Measurements from ENCODE around the gene BCR.
A peak's percentile ranks its signal among the peaks of the same experiment; 100 is the strongest.

BCR gene

DNA sequence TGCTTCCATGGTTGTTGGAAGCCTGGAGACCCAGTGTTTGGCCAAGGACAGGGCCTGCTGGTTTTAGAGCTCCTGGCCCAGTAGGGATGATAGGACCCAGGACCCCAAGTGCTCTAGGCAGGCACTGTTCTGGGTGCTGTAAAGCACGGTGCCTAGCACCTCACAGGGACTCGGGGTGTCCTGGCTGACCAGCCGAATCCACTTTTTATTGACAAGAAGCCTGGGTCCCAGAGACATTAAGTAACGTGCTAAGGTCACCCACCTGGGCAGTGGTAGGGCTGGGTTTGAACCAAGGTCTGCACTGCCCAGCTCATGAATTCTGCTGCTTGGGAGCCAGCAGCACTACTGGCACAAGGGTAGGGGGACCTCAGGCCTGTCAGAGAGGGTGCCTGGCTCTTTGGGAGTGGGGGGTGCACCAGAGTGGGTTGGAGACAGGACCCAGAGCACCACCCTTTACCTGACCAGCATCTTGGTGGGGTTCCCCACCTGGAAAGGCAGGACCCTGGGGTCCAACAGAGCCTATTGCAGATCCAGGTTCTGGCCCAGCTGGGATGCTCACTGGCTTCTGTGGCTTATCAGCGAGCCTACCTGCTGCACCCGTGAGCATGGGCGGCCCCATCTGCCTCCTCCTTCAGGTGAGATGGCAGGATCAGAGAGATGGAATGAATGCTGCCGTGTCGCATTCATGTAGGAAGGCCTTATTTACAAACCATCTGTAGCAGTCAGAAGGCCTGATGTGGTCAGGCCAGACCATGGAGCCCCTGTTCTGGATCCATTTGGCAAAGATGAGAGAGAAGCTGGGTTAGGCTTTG is 52.0 kb downstream of the BCR start:
- DNase-seq (ENCODE audit: low spot score): no peak

DNA sequence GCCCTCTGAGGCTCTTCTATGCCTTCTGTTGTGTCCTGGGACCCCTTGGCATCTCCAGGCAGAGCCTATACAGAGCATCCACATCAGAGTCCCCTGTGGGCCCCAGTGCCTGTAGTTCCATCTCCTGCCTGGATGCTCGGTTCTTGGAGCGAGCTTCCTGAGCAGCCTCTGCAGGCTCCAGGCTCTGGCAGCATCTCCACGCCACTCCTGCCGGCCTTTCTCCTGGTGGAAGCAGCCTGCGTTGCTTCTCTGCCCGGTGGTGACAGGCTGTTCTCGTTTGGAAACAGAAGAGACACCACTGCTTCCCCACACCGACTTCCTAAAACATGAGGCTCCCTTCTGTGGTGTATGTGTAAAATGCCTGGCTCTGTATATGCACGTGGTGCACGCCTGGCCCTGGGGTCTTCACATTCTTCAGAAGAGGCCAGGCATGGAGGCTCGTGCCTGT is 52.8 kb downstream of the BCR start:
- DNase-seq (ENCODE audit: low spot score): no peak

DNA sequence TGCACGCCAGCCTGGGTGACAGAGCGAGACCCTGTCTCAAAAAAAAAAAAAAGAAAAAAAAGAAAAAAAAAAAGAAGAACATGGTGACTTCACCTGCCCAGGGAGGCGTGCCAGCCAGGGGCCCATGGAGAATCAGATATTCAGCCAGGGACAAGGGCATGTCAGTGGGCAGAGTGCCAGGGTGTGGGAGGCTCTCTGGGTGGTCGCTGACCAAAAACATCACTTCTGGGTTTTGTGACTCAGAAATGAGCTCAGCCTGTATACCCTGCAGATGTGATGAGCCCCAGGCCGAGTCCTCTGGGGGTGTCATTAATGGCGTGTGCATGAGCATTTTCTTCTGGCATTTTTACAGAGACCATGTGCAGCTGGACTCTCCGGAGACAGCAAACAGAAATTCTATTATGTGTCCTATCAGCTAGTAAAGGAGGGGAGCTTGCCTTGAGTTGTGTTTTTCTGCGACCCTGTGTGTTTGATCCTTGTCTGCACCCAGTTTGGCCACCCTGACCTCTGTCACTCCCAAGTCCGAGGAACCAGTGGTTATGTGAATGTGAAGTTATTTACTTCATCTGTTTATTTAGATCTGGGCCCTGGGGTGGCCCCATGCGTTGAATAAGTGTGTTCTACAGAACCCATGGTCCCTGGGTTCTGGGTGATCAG is 53.6 kb downstream of the BCR start:
- no peak for DNase-seq (ENCODE audit: low spot score)

DNA sequence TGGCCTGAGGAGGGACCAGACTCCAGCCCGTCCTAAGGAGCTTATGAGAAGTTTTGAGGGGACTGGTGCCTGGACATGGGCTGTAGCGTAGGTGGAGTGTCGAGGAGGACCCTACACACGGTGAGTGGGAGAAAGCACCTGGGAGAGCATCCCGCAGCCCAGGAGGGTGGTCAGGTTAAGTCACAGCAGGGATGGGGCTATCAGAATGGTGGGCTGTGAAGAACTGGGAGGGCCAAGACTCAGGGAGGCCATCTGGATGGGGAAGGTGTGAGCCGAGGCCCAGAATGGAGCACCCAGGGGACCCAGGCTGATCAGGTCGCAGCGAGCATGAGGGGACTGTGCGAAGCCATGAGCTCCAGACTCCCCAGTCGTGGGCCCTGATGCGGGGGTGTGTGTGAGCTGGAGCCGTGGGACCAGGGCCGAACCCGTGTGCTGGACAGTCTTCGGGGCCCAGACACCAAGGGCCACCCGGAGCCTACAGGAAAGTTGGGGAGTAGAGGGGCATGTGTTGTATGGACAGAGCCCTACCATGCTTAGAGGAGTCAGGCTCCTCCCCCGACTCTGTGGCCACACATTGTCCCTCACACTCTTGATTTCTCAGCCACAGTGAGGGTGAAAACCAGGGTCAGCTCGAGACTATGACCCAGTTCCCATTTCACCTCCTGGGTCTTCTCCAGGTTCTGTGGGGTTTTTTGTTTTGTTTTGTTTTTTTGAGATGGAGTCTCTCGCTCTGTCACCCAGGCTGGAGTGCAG is 54.3 kb downstream of the BCR start:
- no peak for DNase-seq (ENCODE audit: low spot score)

DNA sequence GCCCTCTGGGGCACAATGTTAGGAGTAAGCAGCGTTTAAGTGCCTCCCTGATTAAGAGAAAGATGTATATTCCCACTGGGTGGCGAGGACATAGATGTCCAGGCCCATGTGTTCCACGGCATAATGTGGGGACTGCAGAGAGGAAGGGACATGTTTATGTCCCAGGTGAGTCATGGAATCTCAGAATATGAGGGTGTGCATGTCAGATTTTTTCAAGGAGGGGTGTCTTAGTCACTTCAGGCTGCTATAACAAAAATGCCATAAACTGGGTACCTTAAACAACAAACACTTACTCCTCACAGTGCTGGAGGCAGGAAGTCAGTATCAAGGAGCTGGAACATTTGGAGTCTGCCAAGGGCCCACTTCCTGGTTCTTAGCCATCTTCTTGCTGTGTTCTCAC is 55.1 kb downstream of the BCR start:
- DNase-seq (ENCODE audit: low spot score): peak; percentile 7

DNA sequence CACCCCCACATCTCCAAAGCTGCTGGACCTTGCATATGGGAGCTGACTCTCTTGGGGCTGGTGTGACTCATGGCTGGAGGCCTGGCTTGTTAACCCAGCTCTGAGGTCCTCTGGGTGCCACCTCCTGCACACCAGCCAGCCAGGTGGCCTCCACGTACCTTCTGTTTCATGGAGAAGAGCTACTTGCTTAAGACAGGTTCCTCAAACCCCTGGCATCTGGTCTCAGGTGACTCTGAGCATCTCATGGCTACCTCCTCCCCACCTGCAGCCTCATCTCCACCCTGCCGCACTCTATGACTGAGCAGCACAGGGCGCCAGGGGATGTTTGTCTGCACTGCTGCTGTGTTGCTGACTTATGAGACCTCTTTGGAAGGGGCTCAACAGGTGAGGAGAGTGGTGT is 55.7 kb downstream of the BCR start:
- DNase-seq (ENCODE audit: low spot score): no peak

DNA sequence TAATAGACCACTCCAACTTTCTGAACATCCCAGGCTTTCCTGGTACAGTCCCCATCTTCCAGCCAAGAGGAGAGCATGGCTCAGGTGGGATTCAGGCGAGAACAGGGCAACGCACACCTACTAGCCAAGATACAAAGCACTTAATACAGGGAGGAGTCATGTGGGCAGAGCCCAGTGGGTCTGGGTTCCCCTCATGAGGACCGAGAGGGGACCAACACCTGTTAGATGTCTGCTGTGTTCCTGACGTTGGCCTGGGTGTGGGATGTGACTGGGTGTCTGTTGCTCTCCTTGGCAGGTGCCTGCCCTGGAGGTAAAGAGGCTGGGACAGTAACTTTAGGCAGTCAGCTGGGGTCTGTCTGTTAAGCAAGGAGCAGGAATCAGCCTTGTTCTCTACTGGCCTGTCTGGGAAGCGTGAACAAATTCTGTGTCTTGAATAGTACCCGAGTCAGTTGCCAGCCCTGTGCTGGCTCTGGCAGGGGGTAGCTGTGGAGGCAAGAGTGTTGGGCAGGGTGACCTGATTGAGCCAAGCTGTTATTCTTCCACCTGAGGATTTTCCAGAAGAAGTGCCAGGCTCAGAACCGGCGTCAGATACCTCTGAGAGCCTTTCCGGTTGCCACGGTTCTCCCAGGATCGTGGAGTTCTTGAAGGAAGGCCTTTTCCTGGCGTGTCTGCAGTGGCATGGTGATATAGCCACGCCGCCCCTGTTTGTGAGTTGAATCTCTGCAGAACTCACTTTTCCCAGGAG is 56.3 kb downstream of the BCR start:
- DNase-seq (ENCODE audit: low spot score): no peak

DNA sequence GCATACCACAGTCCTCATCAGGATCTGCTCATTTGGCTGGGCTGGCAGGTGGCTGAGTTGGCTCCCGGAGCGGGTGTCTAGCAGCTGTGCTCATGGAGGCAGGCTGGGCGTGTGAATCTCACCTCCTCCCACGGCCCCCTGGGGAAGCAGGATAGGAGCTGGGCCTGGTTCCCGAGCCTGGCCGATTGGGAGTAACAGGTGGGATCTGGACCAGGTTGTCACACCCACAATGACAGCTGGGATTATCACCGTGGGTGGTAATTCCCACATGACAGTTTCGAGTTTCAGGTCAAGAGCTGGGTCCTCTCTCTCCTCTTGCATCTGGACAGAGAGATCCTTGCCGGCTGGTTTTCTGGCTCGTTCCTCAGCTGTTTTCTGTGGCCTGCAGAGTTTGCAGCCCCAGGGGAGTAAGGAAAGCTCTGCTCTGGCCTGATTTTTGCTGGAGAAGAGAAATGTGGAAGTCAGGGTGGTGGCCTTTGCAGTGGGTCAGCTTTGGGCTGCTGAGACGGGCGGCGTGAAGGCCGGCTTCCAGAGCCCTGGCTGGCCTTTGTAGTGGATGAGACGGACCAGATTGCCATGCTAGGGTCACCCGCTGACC is 57.0 kb downstream of the BCR start:
- no peak for DNase-seq (ENCODE audit: low spot score)

DNA sequence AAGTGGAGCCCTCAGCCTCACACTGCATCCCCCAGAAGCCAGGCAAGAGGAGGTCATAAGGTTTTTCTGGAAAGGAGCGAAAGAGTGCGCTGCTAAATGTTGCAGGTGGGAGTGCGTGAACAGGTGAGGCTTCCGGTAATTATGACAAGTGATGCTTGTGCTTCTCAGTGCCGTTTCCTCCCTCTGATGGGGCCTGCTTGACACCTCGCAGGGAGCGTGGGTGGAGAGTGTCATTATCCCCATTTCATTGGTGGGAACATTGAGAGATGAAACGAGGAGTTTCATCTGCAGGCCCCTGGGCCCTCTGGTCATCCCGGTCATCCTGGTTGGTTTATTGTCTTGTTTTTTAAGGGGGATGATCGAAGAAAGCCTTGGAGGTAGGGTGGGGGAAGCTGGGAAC is 57.5 kb downstream of the BCR start:
- no peak for DNase-seq (ENCODE audit: low spot score)

DNA sequence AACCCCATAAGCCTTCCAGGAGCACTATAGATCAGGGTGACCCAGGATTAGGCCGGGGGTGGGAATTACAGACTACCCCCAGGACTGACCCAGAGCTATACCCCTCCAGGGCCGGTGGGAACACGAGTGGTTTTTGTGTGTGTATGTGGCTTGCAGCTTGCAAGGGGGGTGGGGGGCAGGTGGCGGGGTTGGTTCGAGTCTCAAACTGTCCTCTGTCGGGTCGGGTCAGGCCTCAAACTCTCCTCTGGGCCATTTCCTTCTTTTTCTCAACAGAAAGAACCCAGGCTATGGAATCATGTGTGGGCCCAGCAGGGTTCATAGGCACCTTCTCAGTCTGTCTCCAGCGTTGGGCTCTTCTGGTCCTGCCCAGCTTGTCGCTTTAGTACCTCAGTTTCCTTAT is 58.4 kb downstream of the BCR start:
- DNase-seq (ENCODE audit: low spot score): no peak

DNA sequence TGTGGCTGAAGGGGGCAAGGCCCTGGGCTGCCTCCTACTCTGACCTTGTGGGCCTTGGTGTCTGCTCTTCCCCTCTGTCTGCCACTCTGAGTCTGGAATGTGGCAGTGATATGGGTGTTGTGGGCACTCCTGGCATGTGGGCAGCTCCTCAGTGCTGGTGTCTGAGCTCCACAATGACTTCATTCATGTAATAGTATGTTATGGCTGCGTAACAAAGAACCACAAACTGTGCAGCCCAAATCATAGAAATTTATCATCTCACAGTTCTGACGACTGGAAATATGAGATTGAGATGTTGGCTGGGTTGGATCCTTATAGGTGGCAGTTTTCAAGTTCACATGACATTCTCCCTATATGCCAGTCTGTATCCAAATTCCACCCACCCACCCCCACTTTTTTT is 59.1 kb downstream of the BCR start:
- no peak for DNase-seq (ENCODE audit: low spot score)

DNA sequence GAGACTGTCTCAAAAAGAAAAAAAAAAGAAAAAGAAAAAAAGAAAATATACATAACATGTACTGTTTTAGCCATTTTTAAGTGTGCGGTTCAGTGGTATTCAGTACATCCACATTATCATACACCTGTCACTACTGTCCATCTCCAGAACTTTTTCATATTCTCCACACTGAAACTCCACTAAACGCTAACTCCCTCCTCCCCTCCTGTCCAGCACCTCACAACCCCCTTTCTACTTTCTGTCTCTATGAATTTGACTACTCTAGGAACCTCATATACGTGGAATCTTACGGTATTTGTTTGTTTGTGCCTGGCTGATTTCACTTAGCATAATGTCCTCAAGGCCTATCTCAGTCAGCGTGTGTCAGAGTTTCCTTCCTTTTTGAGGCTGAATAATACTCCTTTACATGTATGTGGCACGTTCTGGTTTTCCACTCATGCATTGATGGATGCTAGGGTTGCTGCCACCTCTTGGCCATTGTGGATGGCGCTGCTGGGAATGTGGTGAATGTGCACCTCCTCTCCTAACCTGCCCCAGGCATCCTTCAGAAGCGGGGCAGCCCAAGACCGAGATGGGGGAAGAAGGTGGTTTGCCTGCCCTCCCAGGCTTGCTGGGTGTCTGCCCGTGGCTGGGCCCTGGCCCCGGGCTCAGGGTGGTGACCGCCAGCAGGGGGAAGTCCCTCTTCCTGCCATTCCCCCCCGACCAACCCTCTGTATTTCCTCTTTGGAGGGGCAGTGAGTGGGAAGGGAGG is 60.5 kb downstream of the BCR start:
- no peak for DNase-seq (ENCODE audit: low spot score)

DNA sequence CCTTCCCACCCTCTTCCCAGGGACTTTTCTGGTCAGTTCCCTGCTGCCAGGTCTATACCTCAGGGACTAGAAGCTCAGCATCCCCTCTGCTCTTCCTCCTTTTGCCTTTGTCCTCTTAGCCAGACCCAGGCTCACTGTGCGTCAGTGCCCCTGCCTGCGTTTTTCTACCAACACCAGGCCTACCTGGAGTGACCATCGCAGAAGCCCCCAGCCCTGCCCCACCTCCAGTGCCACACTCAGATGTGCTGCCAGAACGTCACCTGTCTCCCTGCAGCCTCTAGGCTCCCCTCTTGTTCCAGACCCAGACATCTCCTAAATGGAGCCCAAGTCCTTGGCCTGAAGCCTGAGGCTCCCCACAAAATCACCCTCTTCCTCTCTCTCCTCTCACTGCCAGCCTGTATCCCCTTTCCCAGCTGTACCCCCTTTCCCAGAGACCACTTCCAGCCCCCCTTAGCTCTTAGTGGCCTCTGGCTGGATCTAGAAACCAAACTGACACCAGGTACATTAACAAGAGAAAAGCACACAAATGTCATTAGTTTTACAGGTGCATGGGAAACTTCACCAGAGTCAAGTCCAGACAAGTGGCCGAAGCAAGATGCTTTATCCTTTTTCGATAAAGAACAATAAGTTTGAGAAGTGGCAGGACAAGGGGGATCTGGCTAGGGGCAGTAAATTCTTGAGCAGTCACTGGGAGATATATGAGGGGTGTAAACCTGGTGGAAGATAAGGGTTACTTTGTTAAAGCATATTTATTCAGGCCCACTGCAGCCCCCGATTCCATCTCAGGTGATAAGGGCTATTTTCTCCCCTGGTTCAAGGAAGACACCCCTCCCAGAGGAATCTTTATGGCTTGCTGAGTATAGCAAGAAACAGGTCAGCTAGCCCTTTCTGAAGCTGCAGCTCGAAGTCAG is 61.5 kb downstream of the BCR start:
- no peak for DNase-seq (ENCODE audit: low spot score)

DNA sequence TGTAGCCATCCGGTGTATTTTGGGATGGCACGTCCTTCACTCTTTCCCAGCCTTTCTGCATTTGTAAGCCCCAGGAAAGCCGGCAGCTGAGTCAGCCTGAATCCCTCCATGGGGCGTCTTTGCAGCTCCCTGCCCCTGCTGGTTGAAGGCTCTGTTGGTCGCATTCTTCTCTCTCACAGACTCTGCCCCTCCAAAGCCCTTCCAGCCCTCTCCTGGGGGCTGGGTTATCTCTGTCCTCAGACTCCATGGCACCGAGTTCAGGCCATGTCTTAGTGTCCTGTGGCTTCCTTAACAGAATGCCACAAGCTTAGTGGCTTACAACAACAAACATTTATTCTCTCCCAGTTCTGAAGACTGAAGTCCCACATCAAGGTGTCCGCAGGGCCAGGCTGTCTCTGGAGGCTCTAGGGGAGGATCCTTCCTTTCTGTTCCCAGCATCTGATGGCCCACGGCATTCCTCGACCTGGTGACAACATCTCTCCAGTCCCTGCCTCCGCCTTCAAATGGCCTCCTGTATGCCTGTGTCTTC is 62.2 kb downstream of the BCR start:
- DNase-seq (ENCODE audit: low spot score): no peak

DNA sequence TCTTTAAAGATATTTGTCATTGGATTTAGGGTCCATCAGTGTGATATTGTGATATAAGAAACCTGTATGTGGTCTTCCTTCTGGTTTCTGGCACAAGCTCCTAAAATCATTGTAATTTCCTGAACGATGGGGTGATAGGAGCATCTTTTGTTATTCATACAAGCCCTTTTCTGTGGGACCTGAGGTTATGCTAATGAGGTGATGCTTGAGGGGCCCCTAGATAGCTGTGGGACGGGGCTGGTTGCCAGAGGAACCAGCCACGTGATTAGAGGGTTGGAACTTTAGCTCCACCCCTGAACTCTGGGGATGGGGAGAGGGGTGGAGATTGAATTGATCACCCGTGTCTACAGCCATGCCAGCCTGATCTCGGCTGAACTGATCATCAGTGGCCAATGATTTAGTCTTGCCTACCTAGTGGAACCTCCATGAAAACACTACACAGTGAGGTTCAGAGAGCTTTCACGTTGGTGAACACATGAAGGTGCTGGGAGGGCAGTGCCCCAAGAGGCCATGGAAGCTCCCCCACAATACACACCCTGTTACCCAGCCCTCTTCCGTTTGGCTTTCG is 62.8 kb downstream of the BCR start:
- DNase-seq (ENCODE audit: low spot score): no peak

DNA sequence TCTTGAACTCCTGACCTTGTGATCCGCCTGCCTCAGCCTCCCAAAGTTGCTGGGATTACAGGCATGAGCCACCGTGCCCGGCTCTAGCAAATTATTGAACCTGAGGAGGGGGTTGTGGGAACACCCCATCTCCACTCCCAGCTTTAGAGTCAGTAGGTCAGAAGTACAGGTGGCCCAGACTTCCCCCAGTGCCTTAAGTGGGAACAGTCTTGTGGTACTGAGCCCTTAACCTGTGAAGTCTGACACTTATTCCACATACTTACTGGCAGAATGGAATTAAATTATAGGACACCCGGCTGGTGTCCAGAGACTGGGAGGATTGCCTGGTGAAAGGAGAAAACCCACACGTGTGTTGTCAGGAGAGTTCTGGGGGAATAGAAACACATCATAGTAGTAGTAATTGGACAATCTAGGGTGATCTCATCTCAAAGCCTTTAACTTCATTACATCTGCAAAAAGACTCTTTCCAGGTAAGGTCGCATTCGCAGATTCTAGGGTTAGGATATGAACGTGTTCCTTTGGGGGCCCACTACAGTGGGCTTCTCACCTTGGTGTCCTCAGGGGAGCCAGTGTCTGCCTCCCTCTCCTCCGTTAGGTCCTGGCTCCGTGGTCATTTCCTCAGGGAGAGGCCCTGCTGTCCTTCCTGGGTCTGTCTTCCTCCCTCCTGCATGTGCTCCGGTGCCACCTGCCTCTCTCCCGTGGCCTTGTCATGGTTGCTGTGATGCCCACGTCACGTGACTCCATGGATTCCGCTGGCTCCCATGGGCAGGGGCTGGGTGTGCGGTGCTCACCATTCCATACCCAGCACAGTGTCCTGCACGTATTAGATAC is 63.8 kb downstream of the BCR start:
- no peak for DNase-seq (ENCODE audit: low spot score)

DNA sequence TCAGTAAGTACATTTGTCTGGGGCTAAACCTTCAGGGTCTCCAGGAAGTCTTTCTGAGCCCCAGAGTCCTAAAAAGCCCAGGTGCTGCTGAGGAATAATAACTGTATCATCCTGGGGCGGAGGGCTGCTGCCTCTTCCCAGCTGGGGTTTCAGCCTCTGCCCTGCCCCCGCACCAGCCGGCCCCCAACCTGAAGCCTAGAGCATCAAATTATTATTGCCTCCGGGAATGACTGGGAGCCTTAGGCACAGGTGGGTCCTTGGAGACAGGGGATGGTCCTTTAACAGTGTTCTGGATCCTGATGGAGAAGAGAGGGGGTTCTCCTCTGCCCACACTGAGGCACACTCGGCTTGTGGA is 64.4 kb downstream of the BCR start:
- DNase-seq (ENCODE audit: low spot score): no peak

DNA sequence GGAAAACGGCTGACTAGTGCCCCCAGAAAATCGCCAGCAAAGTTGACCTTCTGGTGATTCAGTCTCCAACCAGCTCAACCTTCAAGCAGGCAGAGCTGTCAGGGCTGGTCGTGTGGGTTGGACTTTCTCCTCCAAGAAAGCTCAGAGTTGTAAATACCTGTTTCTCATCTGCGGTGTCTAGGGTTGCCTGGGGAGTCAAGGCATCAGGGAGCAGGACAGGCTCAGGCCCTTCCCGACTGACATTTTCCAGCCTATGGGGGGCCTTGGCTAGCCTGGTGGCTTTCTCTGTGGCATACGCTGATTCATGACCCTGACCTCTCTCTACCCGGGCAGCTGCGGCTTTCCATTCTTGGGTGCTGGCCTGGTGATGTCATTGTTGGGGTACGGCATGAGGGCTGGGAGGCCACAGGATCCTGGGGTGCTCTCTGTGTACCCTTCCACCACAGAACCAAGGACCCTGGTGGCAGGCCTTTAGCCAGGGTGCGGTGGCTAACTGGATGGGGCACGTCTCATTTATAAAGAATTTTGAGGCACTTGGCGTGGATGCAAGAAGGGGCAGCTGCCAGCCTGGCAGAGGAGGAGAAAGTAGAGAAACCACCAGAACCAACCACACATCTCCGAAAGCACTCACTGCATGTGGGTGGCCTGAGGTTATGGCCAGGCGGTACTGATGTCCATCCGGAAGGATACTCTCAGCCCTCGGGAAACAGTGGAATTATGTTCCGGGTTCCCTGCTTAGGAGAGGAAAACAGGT is 64.9 kb downstream of the BCR start:
- no peak for DNase-seq (ENCODE audit: low spot score)
